HepG2 (cell line): Measurements from ENCODE around the gene UBAC1. TPM values are rescaled to one million over a fixed set of nuclear protein-coding genes. Genes with fewer than 3 reads are reported as not detected.
"Not testable (repeated sequence)": the region's sequence is repeated elsewhere in the genome, so short reads cannot be mapped to it uniquely, and the experiment has no call there.

Experiments used
- ATAC-seq: fragments of 200-7000 bp; cut with Tn5 transposase; 3 replicates; pipeline ENCODE4 v1.9.1; 2020; ENCODE audit warnings: mild to moderate bottlenecking, moderate library complexity
- BruUV-seq: library from RNA; stranded (reverse); fragments of 400-500 nt; replicated peaks from 2 replicates; lab custom pipeline; 2021; lab: Mats Ljungman, UMichigan
- CTCF ChIA-PET: fragments of 300-600 bp; formaldehyde crosslinking; extraction: SDS; loops from one replicate; lab custom pipeline; 2021; ENCODE audit warnings: low total read pairs, inconsistent platforms, low intra/inter-chr PET ratio; lab: Yijun Ruan, JAX
- POLR2A ChIA-PET: fragments of 350-600 bp; sonication (Branson Sonifier 250); formaldehyde crosslinking; loops from one replicate; lab custom pipeline; 2020; ENCODE audit warnings: antibody characterized with exemption, inconsistent platforms; lab: Yijun Ruan, JAX
- DNase-seq: peaks from one replicate; pipeline ENCODE4 v3.0.0-alpha.2; 2015; ENCODE audit warnings: low spot score
- FAIRE-seq: peaks from 3 replicates; lab custom pipeline; 2011; peaks lifted over from hg19 to GRCh38; lab: Jason Lieb, UNC
- H2AFZ ChIP-seq: one replicate; pipeline ENCODE4 v1.6.1; 2011; ENCODE audit warnings: low read length, inconsistent platforms
- H3K27ac ChIP-seq: fragments of 300-600 bp; 3 replicates; pipeline ENCODE4 v1.8.0; 2011; ENCODE audit warnings: mixed run types, mild to moderate bottlenecking, mixed read lengths, low read length, inconsistent platforms; ENCODE audit not compliant: insufficient read depth; ENCODE audit errors: extremely low read length
- H3K27me3 ChIP-seq, 2 experiments: fragments of 200-600 bp in 1 of 2; 2 replicates in 1 of 2; 3 replicates in 1 of 2; pipeline versions ENCODE4 v1.6.0 to v1.8.0; 2011; ENCODE audit warnings: low read length in 2 of 2, mild to moderate bottlenecking in 2 of 2, moderate library complexity in 2 of 2, inconsistent platforms in 1 of 2; ENCODE audit not compliant: insufficient read depth in 2 of 2, control insufficient read depth in 1 of 2
- H3K36me3 ChIP-seq, 2 experiments: fragments of 200-600 bp in 1 of 2; replicated peaks in 1 of 2; 2 replicates in 1 of 2; 3 replicates in 1 of 2; pipeline versions ENCODE4 v1.5.1 to v1.8.0; 2011; ENCODE audit warnings: low read length in 2 of 2, inconsistent platforms in 1 of 2; ENCODE audit not compliant: insufficient read depth in 2 of 2, control insufficient read depth in 1 of 2
- H3K4me1 ChIP-seq: 2 replicates; pipeline ENCODE4 v1.5.1; 2012; ENCODE audit warnings: low read length, inconsistent platforms; ENCODE audit not compliant: insufficient read depth
- H3K4me2 ChIP-seq: 2 replicates; pipeline ENCODE4 v1.6.0; 2011; ENCODE audit warnings: low read depth, low read length, inconsistent platforms
- H3K4me3 ChIP-seq, 3 experiments: fragments of 200-600 bp in 1 of 3; sonication (generic), shearing (Covaris generic) in 1 of 3; replicated peaks in 1 of 3; 2 replicates each; pipeline ENCODE4 v1.5.1; 2011 to 2016; ENCODE audit warnings: low read length in 3 of 3, inconsistent platforms in 2 of 3, low read depth in 2 of 3, mild to moderate bottlenecking in 2 of 3, control low read depth in 1 of 3, mixed read lengths in 1 of 3; ENCODE audit not compliant: insufficient read depth in 1 of 3
- H3K79me2 ChIP-seq: one replicate; pipeline ENCODE4 v1.6.1; 2011; ENCODE audit warnings: low read length, inconsistent platforms; ENCODE audit not compliant: insufficient read depth
- H3K9ac ChIP-seq: 2 replicates; pipeline ENCODE4 v1.6.0; 2011; ENCODE audit warnings: mild to moderate bottlenecking, low read depth, low read length, inconsistent platforms; ENCODE audit not compliant: insufficient read depth
- H3K9me3 ChIP-seq: 2 replicates; pipeline ENCODE4 v1.5.1; 2012; ENCODE audit warnings: mild to moderate bottlenecking, low read length
- H4K20me1 ChIP-seq: 2 replicates; pipeline ENCODE4 v1.6.0; 2011; ENCODE audit warnings: inconsistent platforms, mild to moderate bottlenecking, low read length, moderate library complexity; ENCODE audit not compliant: insufficient read depth
- AGO2 ChIP-seq: fragments of 200-400 bp; formaldehyde crosslinking; optimal IDR thresholded peaks from 2 replicates; pipeline ENCODE3; 2017; ENCODE audit warnings: mild to moderate bottlenecking, low read depth, low read length, moderate library complexity
- POLR2A ChIP-seq, 2 experiments: IDR thresholded peaks; 2 replicates each; pipeline ENCODE4 v1.6.1; 2011; ENCODE audit warnings: low read depth in 2 of 2, low read length in 2 of 2, mild to moderate bottlenecking in 1 of 2, moderate library complexity in 1 of 2; ENCODE audit not compliant: insufficient read depth in 1 of 2
- POLR2G ChIP-seq: fragments of 200-400 bp; formaldehyde crosslinking; IDR thresholded peaks from 2 replicates; pipeline ENCODE4 v1.6.1; 2018; ENCODE audit warnings: mild to moderate bottlenecking, low read depth, low read length, moderate library complexity
- WGBS: methylation state at CpG from one replicate; pipeline ENCODE4 v1.1.6; 2017; ENCODE audit warnings: low lambda C conversion rate; 5-methylcytosine and 5-hydroxymethylcytosine counted together
- in situ Hi-C: cut with HindIII; loops from 2 replicates; pipeline ENCODE4 v1.10.0; 2017; ENCODE audit warnings: low pct_unique_long_range_greater_than_20kb; ENCODE audit not compliant: extremely low pct_ligation_motif_present
- intact Hi-C: fragments of 100-400 bp; cut with micrococcal nuclease; formaldehyde crosslinking; loops from one replicate; pipeline ENCODE4 v1.10.0; 2022; ENCODE audit not compliant: unreplicated experiment
- polyA plus RNA-seq, 8 experiments: library from polyadenylated mRNA; depleted of rRNA in 3 of 8; stranded (reverse) in 7 of 8; unstranded in 1 of 8; fragments of >200 nt; fragmentation: Illumina TruSeq in 4 of 8; extraction: Trizol in 4 of 8; gene quantifications; 2 replicates each; pipeline versions ENCODE4 v1.2.1 to v1.2.3, GENCODE V29; 2011 to 2016; ENCODE audit warnings: low read depth in 4 of 8, missing spikeins in 1 of 8, mixed read lengths in 1 of 8; ENCODE audit not compliant: insufficient read depth in 1 of 8
- total RNA-seq, 5 experiments: library from RNA; depleted of rRNA; stranded (reverse); fragments of >200 nt; fragmentation: Illumina TruSeq; extraction: Trizol; gene quantifications; 2 replicates each; pipeline ENCODE4 v1.2.3, GENCODE V29; 2016; ENCODE audit warnings: low read depth in 1 of 5
- TF ChIP-seq, protein P1 (sequence below): sonication (generic); formaldehyde crosslinking; IDR thresholded peaks from 2 replicates; pipeline ENCODE4 v1.4.0; 2020; ENCODE audit warnings: missing genetic modification reagents
- TF ChIP-seq, protein P2 (sequence below): sonication (generic); formaldehyde crosslinking; IDR thresholded peaks from 2 replicates; pipeline ENCODE4 v1.8.1; 2023; ENCODE audit warnings: mild to moderate bottlenecking, missing genetic modification reagents, borderline replicate concordance

Gene UBAC1
- total and polyA plus RNA-seq, 2 of the 13 experiments (the other 11 are each of a cell fraction or from before 2014, with no cell fraction given): 32.2 to 34.1 TPM

DNA sequence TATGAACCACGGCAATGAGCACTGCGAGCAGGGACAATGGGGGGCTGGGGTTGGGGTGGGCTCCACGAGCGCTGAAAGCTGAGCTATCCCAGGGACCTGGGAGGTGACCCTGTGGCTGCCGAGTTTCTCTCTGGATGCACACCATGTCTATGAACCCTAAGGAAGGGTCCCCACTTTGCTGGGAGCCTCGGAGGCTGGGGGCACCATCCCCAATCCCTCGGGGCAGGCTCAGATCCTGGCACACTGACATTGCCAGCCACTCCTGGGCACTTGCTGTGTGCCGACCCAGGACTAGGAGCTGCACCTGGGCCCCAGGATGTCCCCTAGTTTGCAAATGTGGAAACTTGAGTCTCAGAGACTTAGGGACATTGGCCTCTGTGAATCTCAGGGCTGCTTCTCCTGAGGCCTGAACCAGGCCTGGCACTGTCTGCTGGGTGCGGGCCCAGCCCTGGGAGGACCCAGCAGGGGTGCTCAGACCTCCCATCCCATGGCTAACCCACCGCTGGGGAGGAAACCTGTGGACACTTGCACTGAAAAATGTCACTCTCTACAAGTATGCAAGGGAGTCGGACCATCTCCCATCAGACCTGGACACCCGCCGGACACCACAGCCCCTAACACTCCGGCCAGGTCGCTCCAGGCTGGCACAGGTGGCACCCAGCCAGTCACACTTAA lies 40.8 kb downstream of the UBAC1 start:
- DNase-seq (no peak), FAIRE-seq (no peak), ATAC-seq (peak; percentile 15)
- H3K27me3 ChIP-seq: no peaks in the 10 kb centered on the region
- H3K36me3 ChIP-seq: no peaks in the 10 kb centered on the region; a peak in 2 of 5 replicates
- intact Hi-C loops (no loop called here), in situ Hi-C loops (no loop called here)
- no TSS peak for BruUV-seq
- TF ChIP-seq, protein P1, sequence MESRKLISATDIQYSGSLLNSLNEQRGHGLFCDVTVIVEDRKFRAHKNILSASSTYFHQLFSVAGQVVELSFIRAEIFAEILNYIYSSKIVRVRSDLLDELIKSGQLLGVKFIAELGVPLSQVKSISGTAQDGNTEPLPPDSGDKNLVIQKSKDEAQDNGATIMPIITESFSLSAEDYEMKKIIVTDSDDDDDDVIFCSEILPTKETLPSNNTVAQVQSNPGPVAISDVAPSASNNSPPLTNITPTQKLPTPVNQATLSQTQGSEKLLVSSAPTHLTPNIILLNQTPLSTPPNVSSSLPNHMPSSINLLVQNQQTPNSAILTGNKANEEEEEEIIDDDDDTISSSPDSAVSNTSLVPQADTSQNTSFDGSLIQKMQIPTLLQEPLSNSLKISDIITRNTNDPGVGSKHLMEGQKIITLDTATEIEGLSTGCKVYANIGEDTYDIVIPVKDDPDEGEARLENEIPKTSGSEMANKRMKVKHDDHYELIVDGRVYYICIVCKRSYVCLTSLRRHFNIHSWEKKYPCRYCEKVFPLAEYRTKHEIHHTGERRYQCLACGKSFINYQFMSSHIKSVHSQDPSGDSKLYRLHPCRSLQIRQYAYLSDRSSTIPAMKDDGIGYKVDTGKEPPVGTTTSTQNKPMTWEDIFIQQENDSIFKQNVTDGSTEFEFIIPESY (CRISPR knock-in tag): no peak
- peak; percentile 12; the same call in 1 of the 2 replicates for TF ChIP-seq POLR2G
- POLR2A ChIA-PET: no interaction called here
- no peak overlapping the region for H3K27ac ChIP-seq
- peaks cover 21% of the 10 kb centered on the region for H3K9me3 ChIP-seq
- no peak overlapping the region for H3K9ac ChIP-seq
- H3K4me3 ChIP-seq: no peak overlapping the region
- no peak overlapping the region for H2AFZ ChIP-seq
- CTCF ChIA-PET: no interaction called here
- H4K20me1 ChIP-seq: no peaks in the 10 kb centered on the region
- H3K4me1 ChIP-seq: no peaks in the 10 kb centered on the region
- H3K79me2 ChIP-seq: no peaks in the 10 kb centered on the region
- 93% methylated on average over 6 of the region's 15 CpGs for WGBS
- no peak overlapping the region for H3K4me2 ChIP-seq

- no peak overlapping the region for H2AFZ ChIP-seq
- H3K4me3 ChIP-seq: no peak overlapping the region
- H3K9ac ChIP-seq: no peak overlapping the region
- ChIA-PET CTCF (no interaction called here), POLR2A (no interaction called here)
- intact Hi-C loops (no loop called here), in situ Hi-C loops (no loop called here)
- H3K4me2 ChIP-seq: no peak overlapping the region
- peaks cover 24% of the 10 kb centered on the region for H3K9me3 ChIP-seq
- WGBS: 97% methylated on average over 9 of the region's 11 CpGs
- H3K27me3 ChIP-seq: no peaks in the 10 kb centered on the region
- TF ChIP-seq, protein P2, sequence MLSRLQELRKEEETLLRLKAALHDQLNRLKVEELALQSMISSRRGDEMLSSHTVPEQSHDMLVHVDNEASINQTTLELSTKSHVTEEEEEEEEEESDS (CRISPR knock-in tag): no peak
- TF ChIP-seq AGO2 (peak; percentile 69), POLR2A (IDR thresholded peaks at IDR 0.05; ENCODE audit: insufficient read depth in 1 of 2, low read depth in 2 of 2, low read length in 2 of 2) (0 out of 4 replicates have a peak, but pooled peaks of 1 of the 2 experiments have one; percentile 34)
- TF ChIP-seq, all 625 proteins: peak for 2
- Histone ChIP-seq H3K27ac (no peak overlapping the region), H3K79me2 (no peaks in the 10 kb centered on the region), H3K36me3 (peaks cover 2 to 8% of the 10 kb centered on the region in 2 experiments), H3K4me1 (no peaks in the 10 kb centered on the region), H4K20me1 (no peaks in the 10 kb centered on the region)
- no TSS peak for BruUV-seq
- no peak for FAIRE-seq
- no peak for DNase-seq
- ATAC-seq: no peak
Measured at GRCh38 chr9:135919318-135919890, 41.8 kb downstream of the UBAC1 start.

GRCh38 chr9:135916227-135916626 lies 44.9 kb downstream of the UBAC1 start:
- ATAC-seq, DNase-seq, H4K20me1 ChIP-seq, POLR2A ChIA-PET, H3K27me3 ChIP-seq, H3K4me1 ChIP-seq, H3K27ac ChIP-seq, in situ Hi-C loops, FAIRE-seq, H2AFZ ChIP-seq, H3K9ac ChIP-seq, H3K4me3 ChIP-seq, H3K79me2 ChIP-seq, H3K4me2 ChIP-seq, intact Hi-C loops, BruUV-seq, CTCF ChIA-PET: not testable (repeated sequence)
- 97% methylated on average over 12 of the region's 12 CpGs for WGBS
- Histone ChIP-seq H3K36me3 (peaks cover 4 to 18% of the 10 kb centered on the region in 2 experiments), H3K9me3 (peaks cover 32% of the 10 kb centered on the region)
